Mesendoderm (in vitro differentiated cells): ENCODE results near the gene RRH.
"Not testable (repeated sequence)": the region's sequence is repeated elsewhere in the genome, so short reads cannot be mapped to it uniquely, and the experiment has no call there.

Source experiments
- DNase-seq: peaks from one replicate; pipeline ENCODE4 v3.0.0; 2013
- H2AK5ac ChIP-seq: 2 replicates; pipeline ENCODE4 v1.6.1; 2013; ENCODE audit warnings: low read length, inconsistent platforms
- H2BK120ac ChIP-seq: 2 replicates; pipeline ENCODE4 v1.6.1; 2013; ENCODE audit warnings: low read depth, mild to moderate bottlenecking, low read length, moderate library complexity, mixed read lengths
- H2BK15ac ChIP-seq: replicated peaks from 2 replicates; pipeline ENCODE4 v1.6.1; 2013; ENCODE audit warnings: low read depth, mild to moderate bottlenecking, moderate library complexity
- H2BK5ac ChIP-seq: 2 replicates; pipeline ENCODE4 v1.6.1; 2013; ENCODE audit warnings: low read length, inconsistent platforms
- H3K18ac ChIP-seq: 2 replicates; pipeline ENCODE4 v1.6.1; 2013; ENCODE audit warnings: mild to moderate bottlenecking, low read length, mixed read lengths
- H3K23ac ChIP-seq: one replicate; pipeline ENCODE4 v1.6.1; 2013; ENCODE audit warnings: low read length
- H3K27ac ChIP-seq: 2 replicates; pipeline ENCODE4 v1.5.1; 2013; ENCODE audit warnings: low read depth, mild to moderate bottlenecking, inconsistent platforms, low read length, moderate library complexity
- H3K27me3 ChIP-seq: 2 replicates; pipeline ENCODE4 v1.6.1; 2013; ENCODE audit warnings: low read length, control low read depth, mild to moderate bottlenecking, inconsistent platforms; ENCODE audit not compliant: insufficient read depth, poor library complexity
- H3K36me3 ChIP-seq: 2 replicates; pipeline ENCODE4 v1.6.1; 2013; ENCODE audit warnings: low read length, inconsistent platforms; ENCODE audit not compliant: control insufficient read depth, insufficient read depth
- H3K4ac ChIP-seq: one replicate; pipeline ENCODE4 v1.6.1; 2013; ENCODE audit warnings: low read depth, mild to moderate bottlenecking, low read length, moderate library complexity
- H3K4me1 ChIP-seq: 2 replicates; pipeline ENCODE4 v1.6.1; 2013; ENCODE audit warnings: low read depth, low read length, inconsistent platforms; ENCODE audit not compliant: control insufficient read depth
- H3K4me2 ChIP-seq: 2 replicates; pipeline ENCODE4 v1.6.1; 2013; ENCODE audit warnings: low read length
- H3K4me3 ChIP-seq: 2 replicates; pipeline ENCODE4 v1.5.1; 2013; ENCODE audit warnings: mild to moderate bottlenecking, low read length
- H3K56ac ChIP-seq: one replicate; pipeline ENCODE4 v1.6.1; 2013; ENCODE audit warnings: low read length
- H3K79me1 ChIP-seq: 2 replicates; pipeline ENCODE4 v1.6.1; 2013; ENCODE audit warnings: low read length, inconsistent platforms
- H3K79me2 ChIP-seq: 2 replicates; pipeline ENCODE4 v1.6.1; 2013; ENCODE audit warnings: mild to moderate bottlenecking, low read length; ENCODE audit not compliant: control insufficient read depth, insufficient read depth
- H3K9ac ChIP-seq: 2 replicates; pipeline ENCODE4 v1.6.1; 2013; ENCODE audit warnings: low read length, inconsistent platforms
- H4K5ac ChIP-seq: one replicate; pipeline ENCODE4 v1.6.1; 2013; ENCODE audit warnings: low read length
- H4K8ac ChIP-seq: one replicate; pipeline ENCODE4 v1.6.1; 2013; ENCODE audit warnings: low read depth, mild to moderate bottlenecking, control low read depth, low read length, moderate library complexity
- WGBS: extraction: QIAGEN DNeasy Blood & Tissue Kit; methylation state at CpG from one replicate; pipeline ENCODE4 v1.1.7; 2013; ENCODE audit warnings: low lambda C conversion rate, missing lambda C conversion rate; ENCODE audit not compliant: insufficient coverage; ENCODE audit errors: extremely low coverage; 5-methylcytosine and 5-hydroxymethylcytosine counted together

RRH gene

GRCh38 chr4:109847896-109848442 is 20.2 kb downstream of the RRH start, which contains the start of gene LRIT3:
Gene LRIT3 (plus strand): TSS chr4:109848107. CDS start chr4:109848202, 95 bp downstream.
- Histone ChIP-seq H4K8ac (no peak within 1 kb of the TSS), H2BK120ac (peak within 1 kb of the TSS; percentile 73), H3K4me1 (peaks cover 9% of the 10 kb centered on the region), H4K5ac (no peak within 1 kb of the TSS), H2BK5ac (peak within 1 kb of the TSS; percentile 43), H3K4me2 (no peak within 1 kb of the TSS), H3K4me3 (no peak within 1 kb of the TSS), H3K79me1 (no peaks in the 10 kb centered on the region), H3K23ac (no peak within 1 kb of the TSS), H3K4ac (no peak within 1 kb of the TSS), H2AK5ac (no peak within 1 kb of the TSS), H3K27me3 (no peaks in the 10 kb centered on the region), H3K79me2 (no peaks in the 10 kb centered on the region), H3K56ac (peak within 1 kb of the TSS; percentile 19), H3K36me3 (no peaks in the 10 kb centered on the region), H3K18ac (peak within 1 kb of the TSS; percentile 84), H3K9ac (no peak within 1 kb of the TSS), H2BK15ac (no peak within 1 kb of the TSS), H3K27ac (no peak within 1 kb of the TSS)
- peak; percentile 72 for DNase-seq
- WGBS, result no CpG with 5 or more reads among the region's 5 CpGs

- H2AK5ac ChIP-seq, result no peak overlapping the region
- H3K79me2 ChIP-seq, result no peaks in the 10 kb centered on the region
- H3K27me3 ChIP-seq, result no peaks in the 10 kb centered on the region
- DNase-seq, result peak; percentile 13
- H3K4ac ChIP-seq, result no peak overlapping the region
- no peak overlapping the region for H3K27ac ChIP-seq
- H3K4me1 ChIP-seq, result peaks cover 9% of the 10 kb centered on the region
- H3K4me3 ChIP-seq, result no peak overlapping the region
- H2BK5ac ChIP-seq, result peak overlapping the region; percentile 43
- H3K23ac ChIP-seq, result no peak overlapping the region
- H3K4me2 ChIP-seq, result no peak overlapping the region
- WGBS, result no CpG with 5 or more reads among the region's 2 CpGs
- H3K56ac ChIP-seq, result no peak overlapping the region
- no peak overlapping the region for H4K8ac ChIP-seq
- H3K36me3 ChIP-seq, result no peaks in the 10 kb centered on the region
- H3K79me1 ChIP-seq, result no peaks in the 10 kb centered on the region
- H3K9ac ChIP-seq, result no peak overlapping the region
- no peak overlapping the region for H4K5ac ChIP-seq
- peak overlapping the region; percentile 73 for H2BK120ac ChIP-seq
- H2BK15ac ChIP-seq, result no peak overlapping the region
- H3K18ac ChIP-seq, result no peak overlapping the region
Measured at GRCh38 chr4:109848501-109848900, 20.7 kb downstream of the RRH start.

GRCh38 chr4:109850601-109851000 is 22.8 kb downstream of the RRH start:
- Histone ChIP-seq H3K23ac (no peak overlapping the region), H4K5ac (no peak overlapping the region), H3K27ac (no peak overlapping the region), H3K36me3 (no peaks in the 10 kb centered on the region), H2BK5ac (no peak overlapping the region), H3K4me2 (no peak overlapping the region), H2BK15ac (no peak overlapping the region), H3K27me3 (no peaks in the 10 kb centered on the region), H3K56ac (no peak overlapping the region), H3K4ac (no peak overlapping the region), H3K79me2 (no peaks in the 10 kb centered on the region), H3K4me1 (peaks cover 7% of the 10 kb centered on the region), H3K4me3 (no peak overlapping the region), H2AK5ac (no peak overlapping the region), H3K79me1 (no peaks in the 10 kb centered on the region), H3K18ac (no peak overlapping the region), H2BK120ac (no peak overlapping the region), H4K8ac (no peak overlapping the region), H3K9ac (no peak overlapping the region)
- no CpG with 5 or more reads among the region's 5 CpGs for WGBS
- DNase-seq, result no peak

GRCh38 chr4:109859426-109860300 is 31.9 kb downstream of the RRH start:
- H2BK15ac ChIP-seq, H4K5ac ChIP-seq: not testable (repeated sequence)

GRCh38 chr4:109861271-109861670 is 33.5 kb downstream of the RRH start:
- Histone ChIP-seq H2AK5ac (no peak overlapping the region), H3K4me3 (no peak overlapping the region), H3K4me1 (no peaks in the 10 kb centered on the region), H3K56ac (no peak overlapping the region), H3K4me2 (no peak overlapping the region), H3K4ac (no peak overlapping the region), H3K27me3 (no peaks in the 10 kb centered on the region), H2BK5ac (no peak overlapping the region), H4K5ac (no peak overlapping the region), H3K36me3 (no peaks in the 10 kb centered on the region), H3K27ac (no peak overlapping the region), H2BK120ac (no peak overlapping the region), H3K79me2 (no peaks in the 10 kb centered on the region), H2BK15ac (no peak overlapping the region), H3K18ac (no peak overlapping the region), H3K79me1 (no peaks in the 10 kb centered on the region), H3K9ac (no peak overlapping the region), H3K23ac (no peak overlapping the region), H4K8ac (no peak overlapping the region)
- no CpG with 5 or more reads among the region's 2 CpGs for WGBS
- no peak for DNase-seq

More at GRCh38 chr4:109859426-109860300, 31.9 kb downstream of the RRH start:
- H3K4me3 ChIP-seq, H3K23ac ChIP-seq, H3K79me2 ChIP-seq, H3K79me1 ChIP-seq, H2BK120ac ChIP-seq, H3K4ac ChIP-seq, H3K9ac ChIP-seq, H2AK5ac ChIP-seq, H3K18ac ChIP-seq, H3K27ac ChIP-seq, H2BK5ac ChIP-seq, H4K8ac ChIP-seq, H3K56ac ChIP-seq, H3K27me3 ChIP-seq, H3K4me1 ChIP-seq, H3K4me2 ChIP-seq, DNase-seq, H3K36me3 ChIP-seq: not testable (repeated sequence)
- no CpG with 5 or more reads among the region's 4 CpGs for WGBS
